HG03354 (cell line): ENCODE results near the gene LRMDA.
A peak's percentile ranks its signal among the peaks of the same experiment; 100 is the strongest.

ENCODE experiments used
- ATAC-seq: cut with Tn5 transposase; IDR thresholded peaks from one replicate; pipeline ENCODE4 v1.9.1; 2021; ENCODE audit warnings: mild to moderate bottlenecking; ENCODE audit not compliant: unreplicated experiment, poor library complexity, severe bottlenecking

LRMDA gene

DNA sequence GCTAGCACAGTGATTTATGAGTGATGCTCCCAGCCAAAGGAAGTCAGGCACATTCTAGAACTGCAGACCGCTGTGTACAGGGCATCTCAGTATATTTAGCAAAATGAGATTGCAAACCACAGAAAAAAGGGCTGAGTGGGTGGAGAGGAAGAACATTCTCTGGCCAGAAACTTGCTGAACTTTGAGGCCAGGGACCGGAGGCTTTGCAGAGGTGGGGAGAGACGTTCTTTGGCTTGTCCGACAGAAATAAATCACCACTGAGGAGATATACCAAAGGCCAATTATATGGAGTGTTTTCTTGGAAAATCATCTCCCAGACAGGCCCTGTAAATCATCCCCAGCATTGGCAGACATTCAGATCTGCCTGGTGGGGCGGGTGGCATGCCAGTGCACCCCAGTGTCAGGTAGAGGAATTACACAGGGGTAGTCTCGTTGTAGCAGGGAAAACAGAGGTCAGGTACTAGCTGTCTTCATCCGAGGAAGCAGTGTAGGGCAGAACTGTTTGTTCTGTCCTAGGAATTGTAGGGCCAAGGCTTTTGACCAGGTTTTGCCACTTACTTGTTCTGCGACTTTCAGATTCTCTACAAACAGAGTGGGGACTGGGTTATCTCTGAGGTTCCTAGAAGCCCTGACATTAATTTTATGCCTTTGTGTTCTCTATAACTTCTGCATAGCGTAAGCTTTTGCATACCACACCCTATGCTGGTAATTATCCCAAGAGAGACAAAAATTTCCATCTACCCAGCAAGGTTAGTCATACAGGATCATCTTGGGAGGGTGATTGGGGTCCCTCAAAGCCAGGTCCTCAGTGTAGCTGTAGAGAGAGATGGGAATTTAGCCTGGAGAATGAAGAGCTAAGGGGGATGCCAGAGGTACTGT lies 655.6 kb downstream of the LRMDA start:
- ATAC-seq = peak; percentile 62

DNA sequence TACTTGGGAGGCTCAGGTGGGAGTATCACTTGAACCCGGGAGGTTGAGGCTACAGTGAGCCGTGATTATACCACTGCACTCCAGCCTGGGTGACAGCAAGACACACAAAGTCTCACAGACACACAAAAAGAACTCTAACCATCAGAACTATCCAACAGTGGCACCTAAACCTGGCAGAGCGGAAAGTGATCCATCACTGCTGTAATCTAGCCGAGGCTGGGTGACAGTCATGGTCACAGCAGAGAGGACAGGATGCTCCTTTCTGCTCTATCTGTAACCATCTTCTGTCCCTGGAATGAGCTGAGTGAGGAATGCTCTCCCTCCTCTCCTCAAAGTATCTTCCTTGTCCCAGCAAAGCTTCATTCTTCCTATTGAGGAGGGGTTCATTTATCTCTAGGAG lies 656.6 kb downstream of the LRMDA start:
- ATAC-seq = no peak

DNA sequence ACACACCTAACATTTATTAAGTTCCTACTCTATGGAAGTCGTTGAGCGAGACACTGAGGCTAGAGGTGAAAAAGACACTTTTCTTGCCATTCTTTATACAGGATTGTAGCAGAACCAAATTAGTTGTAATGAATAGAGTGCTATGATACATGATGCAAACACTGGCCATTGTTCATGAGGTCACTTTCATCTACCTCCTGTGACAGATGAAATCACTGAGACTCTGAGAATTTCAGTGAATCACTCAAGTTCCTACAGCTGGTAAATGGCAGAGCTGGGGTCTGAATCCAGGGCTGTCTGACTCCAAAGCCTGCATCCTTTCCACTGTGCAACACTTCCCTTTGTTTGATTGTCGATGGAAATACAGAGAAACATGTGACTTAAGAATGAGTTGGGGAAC lies 657.6 kb downstream of the LRMDA start:
- no peak for ATAC-seq

DNA sequence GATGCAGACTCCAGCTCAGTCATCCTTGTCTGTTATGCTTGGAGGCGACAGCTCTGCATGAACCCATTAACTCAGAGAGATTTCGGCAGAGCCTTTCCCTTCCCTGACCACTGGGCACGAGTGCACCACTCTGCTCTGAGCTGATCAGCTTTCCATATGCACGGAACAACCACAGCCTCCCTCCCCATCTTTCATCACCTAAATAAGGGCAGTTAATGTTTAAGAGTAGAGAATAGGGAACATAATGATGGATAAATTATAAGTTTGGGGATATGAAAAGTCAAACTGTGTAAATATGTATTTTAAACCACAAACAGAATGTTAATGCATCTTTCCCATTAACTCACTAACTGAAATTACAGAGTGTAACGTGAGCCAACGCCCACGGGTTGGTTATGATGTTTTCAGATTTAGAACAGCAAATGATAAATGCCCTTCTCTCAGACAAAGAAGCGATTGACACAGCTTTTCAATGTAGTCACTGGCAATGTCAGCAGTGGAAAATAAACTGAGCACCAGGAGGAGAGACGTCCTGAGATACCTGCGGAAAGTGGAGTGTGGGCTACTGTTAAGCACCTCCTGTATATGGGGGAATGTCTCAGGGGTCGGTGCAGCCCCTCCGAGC lies 658.2 kb downstream of the LRMDA start:
- no peak for ATAC-seq

GRCh38 chr10:76091926-76092325 lies 660.5 kb downstream of the LRMDA start:
- no peak for ATAC-seq

DNA sequence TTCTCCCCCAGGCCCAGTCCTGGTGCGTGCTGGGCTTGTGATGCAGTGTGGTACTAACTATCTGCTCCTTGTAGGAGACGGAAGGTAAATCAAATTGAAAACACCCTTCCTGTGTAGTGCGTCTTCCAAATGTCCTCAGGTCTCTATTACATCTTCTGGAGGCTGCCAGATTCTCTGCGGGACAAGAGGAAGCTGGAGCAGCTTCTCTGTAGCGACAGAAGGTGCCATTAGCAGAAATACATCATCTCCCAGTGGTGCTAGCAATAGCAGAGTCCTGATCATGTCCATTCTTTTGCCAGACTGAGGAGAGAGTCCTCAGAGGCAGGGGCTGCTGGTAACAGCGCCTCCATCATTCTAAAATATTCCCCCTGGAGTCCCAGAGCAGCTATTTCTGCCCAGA lies 675.2 kb downstream of the LRMDA start:
- ATAC-seq = no peak

DNA sequence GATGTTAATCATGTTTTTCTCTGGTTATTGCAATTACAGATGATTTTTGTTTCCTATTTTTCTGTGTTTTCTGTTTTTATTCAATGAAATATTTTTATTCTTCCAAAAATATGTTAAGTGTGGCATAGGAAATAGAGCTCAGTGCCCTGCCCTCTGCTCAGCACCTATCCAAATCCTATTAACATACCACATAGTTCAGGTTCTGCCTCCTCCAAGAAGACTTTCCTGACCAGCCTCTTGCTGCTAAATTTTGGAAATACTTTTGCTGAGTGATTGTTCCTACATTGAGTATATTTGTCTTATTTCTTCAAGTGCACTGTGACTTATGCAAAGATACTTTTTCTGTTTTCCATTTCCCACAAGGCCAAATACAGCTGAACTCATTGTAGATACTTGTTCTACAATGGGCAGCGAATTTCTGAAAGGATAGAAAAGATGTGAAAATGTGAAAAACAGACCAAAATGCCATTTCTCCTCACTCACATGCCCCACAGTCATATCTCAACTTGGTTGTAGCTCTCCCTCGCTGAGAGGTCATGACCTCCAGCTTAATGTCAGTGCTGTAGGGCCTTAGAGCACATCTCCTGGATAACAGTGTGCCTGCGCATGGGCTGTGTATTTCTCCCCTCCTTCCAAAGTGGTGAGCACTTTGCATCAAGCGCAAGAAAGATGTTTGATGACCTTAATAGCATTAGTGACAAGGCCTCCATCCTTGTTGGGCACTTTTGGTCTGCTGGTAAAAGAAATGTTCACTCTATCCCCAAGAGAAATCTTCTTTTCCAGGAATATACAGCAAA lies 677.3 kb downstream of the LRMDA start:
- ATAC-seq = no peak

GRCh38 chr10:76111404-76111803 lies 680.0 kb downstream of the LRMDA start:
- ATAC-seq = no peak

GRCh38 chr10:76111986-76112825 lies 680.8 kb downstream of the LRMDA start:
- ATAC-seq = no peak

DNA sequence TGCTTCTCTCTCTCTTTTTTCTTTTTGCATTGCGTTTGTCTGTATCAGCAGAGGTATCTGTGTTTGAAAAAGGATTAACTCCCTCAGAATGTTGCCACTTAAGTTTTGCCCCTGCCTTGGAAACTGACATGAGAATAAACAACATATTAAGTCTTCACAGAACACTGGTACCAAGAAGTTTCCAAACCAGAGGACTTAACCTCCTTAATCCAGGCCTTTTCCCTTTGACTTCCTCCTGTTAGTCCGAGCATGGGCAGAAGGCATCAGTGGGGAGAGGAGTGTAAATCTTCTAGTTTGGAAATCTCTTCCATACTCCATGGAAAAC lies 681.4 kb downstream of the LRMDA start:
- no peak for ATAC-seq

GRCh38 chr10:76113952-76114351 lies 682.5 kb downstream of the LRMDA start:
- no peak for ATAC-seq

GRCh38 chr10:76114581-76115001 lies 683.2 kb downstream of the LRMDA start:
- ATAC-seq = no peak

- ATAC-seq = no peak
These were observed 683.7 kb downstream of the LRMDA start for GRCh38 chr10:76115131-76115470.

DNA sequence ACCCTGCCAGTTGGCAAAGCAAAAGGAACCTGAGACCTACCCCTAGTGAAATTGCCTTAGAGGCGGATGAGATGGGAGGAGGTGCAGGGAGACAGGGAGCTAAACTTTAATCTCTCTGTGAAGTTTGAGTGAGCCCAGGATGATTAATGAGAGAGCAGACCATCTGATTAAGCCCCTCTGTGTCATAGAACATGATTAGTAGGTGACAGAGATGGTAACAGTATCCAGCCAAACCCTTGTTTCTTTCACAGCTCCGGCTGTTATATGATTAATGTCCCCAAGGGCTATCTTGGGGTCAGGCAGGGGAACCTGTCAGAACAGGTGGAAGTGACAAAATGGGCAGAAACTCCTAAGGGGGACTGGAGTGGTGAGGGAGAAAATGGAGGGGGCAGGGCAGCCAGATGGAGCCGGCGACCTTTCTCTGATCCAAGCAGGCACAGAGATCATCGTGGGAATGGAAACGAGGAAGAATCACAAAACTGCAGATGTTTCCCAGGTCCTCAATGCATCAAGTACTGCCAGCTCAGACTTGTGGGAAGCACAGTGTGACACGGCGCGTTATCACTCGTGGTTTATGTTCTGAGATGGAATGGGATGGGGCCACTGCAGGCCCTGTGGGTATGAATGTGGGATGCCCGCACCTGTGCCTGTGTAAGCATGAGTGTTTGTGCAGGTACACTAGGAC lies 684.2 kb downstream of the LRMDA start:
- no peak for ATAC-seq

GRCh38 chr10:76116523-76116922 lies 685.1 kb downstream of the LRMDA start:
- ATAC-seq = no peak

- no peak for ATAC-seq
These were observed 686.5 kb downstream of the LRMDA start for GRCh38 chr10:76117949-76118348.

DNA sequence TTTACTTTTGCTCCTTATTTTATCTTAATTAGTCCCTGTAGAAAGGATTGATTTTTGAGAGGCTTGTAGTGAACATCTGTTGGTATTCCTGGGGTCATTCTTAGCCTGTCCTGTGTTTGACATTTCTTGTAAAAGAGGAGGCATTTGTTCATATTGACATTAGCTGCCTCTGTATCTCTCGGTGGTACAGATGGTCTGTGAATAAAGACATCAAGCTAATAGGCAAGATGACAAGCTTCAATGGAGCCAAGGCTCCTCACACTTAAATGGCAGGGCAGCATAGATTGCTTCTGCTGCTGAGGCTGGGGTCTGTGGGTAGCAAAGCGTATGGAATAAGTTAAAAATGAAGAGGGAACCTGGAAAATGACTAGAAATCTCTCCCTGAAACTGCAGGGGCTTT lies 687.6 kb downstream of the LRMDA start:
- ATAC-seq = no peak

- no peak for ATAC-seq
These were observed 688.1 kb downstream of the LRMDA start for GRCh38 chr10:76119515-76119914.

DNA sequence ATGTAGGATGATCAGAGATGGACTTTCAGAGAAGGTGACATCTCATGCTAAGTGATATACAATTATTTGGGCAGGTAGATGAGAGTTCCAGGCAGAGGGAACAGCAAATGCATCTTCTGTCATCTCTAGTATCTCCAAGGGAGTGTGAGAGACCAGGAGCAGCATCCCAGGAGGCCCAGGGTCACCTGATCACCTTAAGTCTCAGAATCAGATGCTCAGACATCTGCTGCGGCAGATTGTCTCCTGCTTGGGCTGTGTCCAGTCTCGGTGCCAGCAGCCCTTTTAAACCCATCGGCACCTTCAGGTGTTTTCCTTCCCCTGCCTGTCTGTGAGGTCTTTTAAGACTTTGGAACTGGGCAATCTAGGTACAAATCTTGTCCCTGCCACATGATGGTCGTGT lies 690.6 kb downstream of the LRMDA start:
- ATAC-seq = no peak
